Inflammatory macrophage treated with lipopolysaccharide for 1 hour (primary cell): Measurements from ENCODE around the gene ABCG5.

Source experiments
- DNase-seq, 2 donors: peaks; one replicate each; pipeline ENCODE4 v3.0.0-alpha.2; 2020 to 2022

Gene ABCG5

DNA sequence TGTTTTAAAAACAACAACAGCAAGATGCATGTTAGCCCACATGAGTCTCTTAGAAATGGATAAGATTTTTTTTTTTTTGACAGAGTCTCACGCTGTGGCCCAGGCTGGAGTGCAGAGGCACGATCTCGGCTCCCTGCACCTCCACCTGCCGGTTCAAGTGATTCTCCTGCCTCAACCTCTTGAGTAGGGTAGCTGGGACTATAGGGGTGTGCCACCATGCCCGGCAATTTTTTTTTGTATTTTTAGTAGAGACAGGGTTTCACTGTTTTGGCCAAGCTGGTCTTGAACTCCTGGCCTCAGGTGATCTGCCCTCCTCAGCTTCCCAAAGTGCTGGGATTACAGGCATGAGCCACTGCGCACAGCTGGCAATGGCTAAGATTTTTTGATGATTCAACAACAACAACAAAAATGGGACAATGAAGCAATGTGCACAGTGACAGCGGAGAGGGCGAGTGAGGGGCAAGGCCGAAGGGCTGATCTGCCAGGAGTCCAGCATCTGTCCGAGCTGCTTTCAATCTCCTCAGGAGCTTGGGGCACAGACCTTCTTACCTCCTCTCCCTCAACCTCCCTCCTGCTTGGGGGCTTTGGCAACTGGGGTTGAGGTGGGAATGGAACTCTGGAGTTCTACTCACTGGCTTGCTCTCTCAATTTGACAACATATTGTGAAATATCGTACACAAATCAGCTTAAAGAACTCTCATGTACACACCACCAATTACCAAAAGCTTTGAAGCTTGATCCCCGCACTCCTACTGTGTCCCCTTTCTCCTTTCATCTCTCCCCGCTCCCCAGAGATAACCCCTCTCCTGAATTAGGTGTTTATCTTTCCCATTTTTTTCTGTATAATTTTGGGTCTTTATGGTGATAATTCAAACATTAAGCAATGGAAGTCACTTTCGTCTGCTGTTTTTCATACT lies 3.6 kb upstream of the ABCG5 start:
- DNase-seq = no peak

DNA sequence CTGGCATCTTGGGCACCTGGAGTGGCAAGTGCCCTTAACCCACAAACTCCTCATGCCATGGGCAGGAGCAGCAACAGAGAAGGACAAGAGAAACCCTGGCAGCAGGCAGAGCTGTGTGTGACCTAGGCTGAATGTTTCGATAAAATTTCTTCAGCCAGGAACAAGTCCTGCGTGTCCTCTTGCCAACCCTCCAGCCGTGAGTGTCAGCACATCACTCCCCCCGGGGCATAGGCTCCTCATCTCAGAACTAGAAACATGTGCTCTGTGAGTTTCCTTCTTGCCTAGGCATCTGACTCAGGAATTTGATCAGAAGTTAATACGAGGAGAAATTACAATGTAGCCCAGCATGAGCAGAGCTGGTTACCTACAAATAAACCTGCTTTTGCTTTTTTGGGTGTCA lies 2.3 kb upstream of the ABCG5 start:
- DNase-seq = no peak

DNA sequence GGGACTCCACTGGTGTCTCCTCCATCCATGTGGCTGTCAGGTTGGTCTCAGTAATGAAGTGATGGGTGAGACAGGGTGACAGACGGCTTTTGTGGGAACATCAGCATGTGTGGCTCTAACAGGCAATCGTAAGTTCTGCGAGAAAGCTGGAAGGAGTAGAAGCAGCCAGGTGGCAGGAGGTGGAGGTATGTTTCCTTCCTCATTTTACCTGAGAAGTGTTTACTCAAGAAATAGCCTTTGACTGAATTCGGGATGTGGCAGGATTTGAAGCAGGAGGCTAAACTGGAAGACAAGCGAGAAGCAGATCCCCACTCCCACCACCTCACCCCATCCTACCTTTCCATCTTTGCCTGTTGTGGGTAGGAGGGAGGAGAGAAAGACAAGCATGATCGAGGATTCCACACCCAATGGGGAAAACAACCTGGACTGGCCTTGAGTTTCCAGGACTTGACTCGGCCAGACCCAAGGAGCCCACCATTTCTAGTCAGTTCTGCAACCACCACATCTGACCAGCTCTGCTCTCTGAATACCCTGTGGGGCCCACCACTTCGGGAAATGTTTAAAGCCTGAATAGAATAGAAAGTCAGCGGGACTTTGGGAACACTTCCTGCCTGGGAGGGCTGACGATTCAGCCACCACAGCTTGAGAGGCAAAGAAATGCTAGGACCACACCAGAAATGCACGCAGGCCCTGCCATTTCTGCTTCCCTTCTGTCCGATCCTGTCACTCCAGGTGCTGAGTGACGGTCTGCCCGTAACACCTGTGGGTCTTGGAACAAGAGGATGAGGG lies 1.3 kb upstream of the ABCG5 start:
- no peak for DNase-seq

DNA sequence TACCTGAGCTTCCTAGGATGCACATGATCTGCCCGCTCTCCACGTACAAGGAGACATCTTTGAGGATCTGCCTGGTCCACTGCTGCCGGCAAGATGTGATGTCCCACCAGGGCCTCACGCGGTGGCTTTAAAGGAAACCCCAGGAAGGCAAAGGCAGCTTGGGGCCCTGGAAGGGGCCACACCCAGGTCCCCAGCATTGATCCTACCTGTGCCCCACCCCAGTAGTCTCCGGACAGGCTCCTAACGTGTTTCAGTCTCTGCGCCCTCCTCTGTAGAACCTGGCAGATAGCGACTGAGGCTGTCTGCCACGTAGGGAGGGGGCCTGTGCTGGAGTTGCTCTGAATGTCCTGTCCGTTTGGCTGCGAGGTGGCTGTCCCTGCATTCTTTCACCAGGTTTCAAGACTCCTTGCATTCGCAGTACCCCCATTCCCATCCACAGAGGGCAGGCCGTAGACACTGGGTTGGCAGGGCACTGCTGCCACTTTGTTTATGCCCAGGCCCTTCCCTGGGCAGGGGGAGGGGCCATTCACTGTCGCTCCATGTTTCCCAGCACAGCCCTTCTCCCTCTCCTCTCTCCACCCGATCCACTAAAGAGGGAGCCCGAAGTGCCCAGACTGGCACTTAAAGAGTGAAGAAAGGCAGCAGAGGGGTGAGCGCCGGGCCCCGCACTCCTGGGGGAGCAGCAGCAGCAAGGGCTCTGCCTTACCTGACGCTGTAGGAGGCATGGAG lies 644 bp downstream of the ABCG5 start:
- DNase-seq = no peak

DNA sequence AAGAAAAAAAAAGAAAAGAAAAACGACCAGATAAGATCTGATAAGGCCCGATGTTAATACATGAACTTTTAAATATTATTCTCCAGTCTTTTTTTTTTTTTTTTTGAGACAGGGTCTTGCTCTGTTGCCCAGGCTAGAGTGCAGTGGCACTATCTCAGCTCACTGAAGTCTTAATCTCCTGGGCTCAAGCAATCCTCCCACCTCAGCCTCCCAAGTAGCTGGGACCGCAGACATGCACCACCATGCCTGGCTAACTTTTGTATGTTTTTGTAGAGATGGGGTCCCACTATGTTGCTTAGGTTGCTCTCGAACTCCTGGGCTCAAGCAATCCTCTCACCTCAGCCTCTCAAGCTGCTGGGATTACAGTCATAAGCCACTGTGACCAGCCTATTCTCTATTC lies 1.6 kb downstream of the ABCG5 start:
- DNase-seq = no peak

DNA sequence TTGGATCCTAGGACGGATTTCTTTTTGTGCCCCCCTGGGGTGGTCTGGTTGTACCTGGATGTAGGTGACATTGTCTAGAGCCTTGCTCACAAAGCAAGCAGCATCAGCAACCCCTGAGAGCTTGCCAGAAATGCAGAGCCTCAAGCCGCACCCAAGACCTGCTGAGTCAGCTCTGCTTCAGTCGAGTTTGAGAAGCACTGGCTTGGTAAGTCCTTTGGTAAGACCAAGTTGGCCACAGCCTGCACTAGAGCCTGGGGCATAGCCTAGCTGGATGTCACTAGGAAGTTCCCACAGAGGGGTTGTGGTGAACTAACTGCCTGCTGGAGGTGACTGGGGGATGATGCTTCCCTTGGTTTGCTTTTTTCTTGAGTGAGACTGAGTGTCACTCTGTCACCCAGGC lies 6.2 kb downstream of the ABCG5 start:
- no peak for DNase-seq

DNA sequence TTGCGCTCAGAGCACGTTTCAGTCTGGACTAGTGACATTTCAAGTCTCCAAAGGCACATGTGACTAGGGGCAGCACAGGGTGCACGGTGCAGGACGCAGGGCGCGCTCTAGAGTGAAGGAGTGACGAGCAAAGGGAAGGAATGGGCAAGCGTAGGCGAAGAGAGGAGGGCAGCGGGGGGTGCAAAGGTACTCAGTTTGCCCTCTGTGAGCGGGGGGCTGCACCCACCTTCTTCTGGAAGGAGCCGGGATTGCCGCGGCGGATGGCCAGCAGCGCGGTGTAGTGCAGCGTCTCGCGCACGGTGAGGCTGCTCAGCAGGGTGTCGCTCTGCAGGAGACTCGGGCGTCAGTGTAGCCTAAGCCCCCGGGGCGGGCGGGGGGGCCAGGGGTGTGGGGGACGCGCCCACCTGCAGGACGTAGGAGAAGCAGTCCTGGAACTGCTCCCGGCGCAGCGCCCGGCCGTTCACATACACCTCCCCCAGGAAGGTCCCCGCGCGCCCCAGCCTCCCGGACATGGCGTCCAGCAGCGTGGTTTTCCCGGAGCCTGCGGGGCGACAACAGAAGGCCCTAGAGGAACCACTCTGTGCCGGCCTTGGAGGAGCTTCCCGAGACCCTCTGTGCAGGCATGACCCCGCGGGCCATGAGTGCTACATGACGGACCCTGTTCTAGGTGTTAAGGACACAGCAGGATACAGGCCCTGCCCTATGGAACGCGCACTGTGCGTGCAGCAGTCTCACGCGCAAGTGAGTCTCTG lies 6.9 kb downstream of the ABCG5 start:
- no peak for DNase-seq

DNA sequence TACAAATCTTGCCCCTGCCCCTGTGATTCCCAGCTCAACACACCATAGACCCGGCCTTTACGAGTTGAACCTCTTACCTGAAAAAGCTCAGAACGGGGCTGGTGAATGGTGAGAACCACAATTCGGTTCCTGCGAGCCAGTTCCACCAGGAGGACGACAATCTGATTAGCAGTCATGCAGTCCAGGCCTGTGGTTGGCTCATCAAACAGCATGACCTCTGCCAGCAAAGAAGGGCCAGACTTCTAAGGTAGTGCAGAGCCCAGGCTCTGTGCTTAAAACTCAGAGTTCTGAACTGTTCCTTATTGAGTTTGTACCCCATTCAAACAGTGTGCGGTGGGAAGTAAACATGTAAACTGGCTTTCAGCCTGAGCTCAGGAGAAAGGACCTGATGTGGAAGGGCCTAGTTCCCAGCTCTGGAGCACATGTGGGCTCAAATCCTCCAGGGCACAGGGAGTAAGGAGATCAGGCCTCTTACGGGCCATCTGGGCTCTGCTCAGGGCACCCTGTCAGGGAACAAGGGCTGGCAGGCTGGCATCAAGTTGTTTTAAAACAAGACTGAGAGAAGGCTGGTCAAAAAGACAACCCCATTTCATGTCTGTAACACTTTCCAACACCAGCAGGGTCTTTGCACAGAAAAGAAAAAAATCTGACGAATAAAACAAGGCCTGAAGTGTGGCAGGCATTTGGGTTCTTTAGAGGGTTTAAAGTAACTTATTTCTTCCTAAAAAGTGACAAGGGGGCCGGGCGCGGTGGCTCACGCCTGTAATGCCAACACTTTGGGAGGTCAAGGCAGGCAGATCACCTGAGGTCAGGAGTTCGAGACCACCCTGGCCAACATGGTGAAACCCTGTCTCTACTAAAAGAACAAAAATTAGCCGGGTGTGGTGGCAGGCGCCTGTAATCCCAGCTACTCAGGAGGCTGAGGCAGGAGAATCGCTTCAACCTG lies 12.1 kb downstream of the ABCG5 start:
- DNase-seq = no peak

DNA sequence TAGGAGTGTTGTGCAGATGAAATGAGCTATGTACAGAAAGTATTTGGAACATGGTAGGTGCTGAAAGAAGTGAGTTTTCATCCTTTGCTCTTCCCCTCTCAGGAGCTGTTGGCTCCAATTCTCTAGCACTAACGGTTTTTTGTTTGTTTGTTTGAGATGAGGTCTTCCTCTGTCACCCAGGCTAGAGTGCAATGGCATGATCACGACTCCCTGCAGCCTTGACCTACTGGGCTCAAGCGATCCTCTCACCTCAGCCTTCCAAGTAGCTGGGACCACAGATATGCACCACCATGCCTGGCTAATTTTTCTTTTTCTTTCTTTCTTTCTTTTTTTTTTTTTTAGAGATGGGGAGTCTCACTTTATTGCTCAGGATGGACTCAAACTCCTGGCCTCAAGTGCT lies 12.8 kb downstream of the ABCG5 start:
- DNase-seq = no peak

DNA sequence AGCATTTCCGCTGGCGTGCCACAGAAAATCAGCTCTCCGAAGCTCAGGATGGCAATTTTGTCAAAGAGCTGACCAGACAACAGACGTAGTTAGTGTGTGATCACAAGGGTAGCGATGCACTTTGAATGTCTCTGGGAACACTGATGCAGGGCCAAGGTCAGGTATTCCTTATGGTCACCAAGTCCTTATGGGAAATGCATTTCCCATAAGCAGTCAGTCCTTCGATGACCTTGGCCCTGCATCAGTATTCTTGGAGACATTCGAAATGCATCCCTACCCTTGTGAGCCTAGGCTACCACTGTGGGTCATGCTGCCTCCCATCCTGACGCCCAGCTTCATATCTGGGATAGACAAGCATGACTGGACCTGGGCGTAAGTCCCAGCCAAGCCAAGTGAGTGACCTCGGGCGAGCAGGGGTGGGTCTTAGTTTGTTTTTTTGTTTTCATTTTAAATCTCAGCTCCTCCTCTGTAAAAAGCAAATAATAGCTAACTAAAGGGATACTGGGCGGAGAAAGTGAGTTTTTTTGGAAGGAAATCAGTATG lies 13.6 kb downstream of the ABCG5 start:
- no peak for DNase-seq

DNA sequence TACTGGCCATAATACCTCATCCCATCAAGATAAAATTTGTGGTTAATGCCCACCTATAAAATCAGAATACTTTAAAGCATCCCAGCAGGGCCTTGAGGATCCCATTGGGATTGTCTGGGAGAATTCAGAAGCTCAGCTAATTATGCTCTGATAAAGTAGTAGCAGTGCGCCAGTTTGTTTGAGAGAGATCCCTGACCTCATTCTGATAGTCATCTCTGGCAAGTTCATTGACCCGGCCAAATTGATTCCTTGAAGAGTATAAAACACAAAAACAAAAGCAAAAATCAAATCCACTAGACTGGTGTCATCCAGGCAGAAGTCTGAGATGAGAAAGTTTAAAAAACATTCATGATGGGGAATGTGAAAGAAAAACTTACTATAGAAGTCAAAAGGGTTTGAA lies 14.1 kb downstream of the ABCG5 start:
- DNase-seq = no peak

DNA sequence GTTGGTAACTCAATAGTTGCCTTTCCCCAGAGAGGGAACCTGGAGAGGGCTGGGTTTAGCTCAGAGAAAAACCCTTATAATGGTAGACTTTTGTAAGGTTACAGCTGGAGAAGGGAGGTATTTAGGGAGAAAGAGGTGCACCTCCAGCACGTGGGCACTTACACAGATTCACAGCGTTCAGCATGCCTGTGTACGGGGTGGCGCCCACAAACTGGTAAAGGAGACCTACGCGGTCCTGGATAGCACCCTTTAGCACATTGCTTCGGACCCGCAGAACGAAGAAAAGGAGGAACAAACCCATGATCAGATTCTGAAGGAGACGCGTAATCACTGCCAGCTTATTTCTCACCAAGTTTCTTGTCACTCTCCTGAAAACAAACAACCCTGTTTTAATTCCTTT lies 14.9 kb downstream of the ABCG5 start:
- no peak for DNase-seq

DNA sequence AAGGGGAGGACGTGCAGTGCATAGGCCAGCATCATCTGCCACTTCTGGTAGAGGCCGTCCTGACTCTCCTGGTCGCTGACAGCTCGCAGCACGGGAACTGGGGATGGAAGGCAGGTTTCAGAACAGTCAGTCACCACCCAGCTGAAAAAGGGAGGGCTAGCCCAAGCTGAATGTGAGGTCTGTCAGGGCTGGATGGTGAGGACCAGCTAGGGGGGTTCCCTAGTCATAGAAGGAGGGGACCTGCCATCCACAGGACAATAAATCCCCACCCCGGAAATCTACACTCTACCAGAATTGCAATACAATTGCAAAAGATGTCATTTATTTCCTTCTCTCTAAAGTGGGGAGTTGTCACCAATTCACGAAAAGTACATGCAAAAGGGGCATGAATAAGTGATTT lies 15.8 kb downstream of the ABCG5 start:
- DNase-seq = no peak

DNA sequence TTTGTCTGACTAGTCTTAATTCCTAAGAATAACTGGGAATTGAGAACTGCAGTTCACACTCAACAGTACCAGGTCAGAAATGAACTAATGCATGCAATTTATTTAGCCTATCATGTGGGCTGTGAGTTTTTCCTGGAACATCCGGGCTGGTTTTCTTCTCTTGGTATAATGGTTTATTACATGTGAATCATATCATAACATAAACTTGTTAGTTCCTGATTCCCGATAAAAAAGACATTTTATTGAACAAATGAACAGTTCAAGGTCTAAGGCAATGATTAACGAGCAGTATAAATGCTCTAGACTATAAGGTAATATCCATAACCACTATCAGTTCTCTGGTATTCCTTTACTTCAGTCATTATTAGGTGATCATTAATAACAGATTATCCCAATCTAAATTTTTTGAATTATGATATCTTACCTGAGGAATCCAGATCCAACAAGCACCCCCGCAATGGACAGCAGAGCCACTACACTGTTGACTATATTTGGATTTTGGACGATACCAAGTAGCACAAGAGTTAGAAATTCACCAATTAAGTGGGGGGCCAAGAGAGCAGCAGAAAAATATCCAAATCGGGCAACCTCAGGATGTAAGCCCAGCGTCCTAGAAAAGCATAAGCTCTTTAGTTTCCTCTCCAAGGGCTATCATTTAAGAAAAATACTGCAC lies 19.0 kb downstream of the ABCG5 start:
- no peak for DNase-seq

DNA sequence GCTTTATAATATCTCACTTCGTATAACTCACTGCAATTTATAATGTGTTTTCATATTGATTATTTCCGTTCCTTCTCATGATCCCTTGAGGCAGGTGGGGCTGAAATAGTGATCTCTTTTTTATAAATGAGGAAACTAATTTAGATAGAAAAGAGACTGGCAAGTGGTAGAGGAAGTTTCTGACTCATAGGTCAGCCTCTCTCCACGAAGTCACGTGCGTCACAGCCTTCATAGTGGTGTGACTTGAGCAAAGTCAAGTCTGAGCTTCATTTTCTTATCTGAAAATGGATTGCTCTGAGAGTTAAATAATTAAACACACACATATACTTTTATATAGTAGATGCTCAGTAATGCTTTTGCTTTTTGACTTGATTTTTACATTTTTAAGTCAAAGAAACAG lies 19.9 kb downstream of the ABCG5 start:
- peak; percentile 60 for DNase-seq

DNA sequence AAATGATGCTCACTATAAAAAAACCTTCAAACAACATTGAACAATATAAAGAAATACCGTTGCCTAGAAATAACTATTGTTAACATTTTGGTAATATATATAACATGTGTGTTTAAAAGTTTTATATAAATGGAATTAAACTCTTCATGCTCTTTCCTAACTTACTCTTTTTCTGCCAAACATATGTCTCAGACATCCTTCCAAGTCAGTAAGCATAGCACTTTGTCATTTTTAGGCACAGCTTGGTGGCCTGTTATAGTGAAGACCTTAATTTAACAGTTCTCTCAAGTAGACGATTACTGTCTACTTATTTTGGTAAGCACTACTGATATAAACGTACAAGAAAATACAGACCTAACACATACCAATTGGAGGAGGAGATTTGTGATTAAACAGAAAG lies 23.9 kb downstream of the ABCG5 start:
- no peak for DNase-seq

DNA sequence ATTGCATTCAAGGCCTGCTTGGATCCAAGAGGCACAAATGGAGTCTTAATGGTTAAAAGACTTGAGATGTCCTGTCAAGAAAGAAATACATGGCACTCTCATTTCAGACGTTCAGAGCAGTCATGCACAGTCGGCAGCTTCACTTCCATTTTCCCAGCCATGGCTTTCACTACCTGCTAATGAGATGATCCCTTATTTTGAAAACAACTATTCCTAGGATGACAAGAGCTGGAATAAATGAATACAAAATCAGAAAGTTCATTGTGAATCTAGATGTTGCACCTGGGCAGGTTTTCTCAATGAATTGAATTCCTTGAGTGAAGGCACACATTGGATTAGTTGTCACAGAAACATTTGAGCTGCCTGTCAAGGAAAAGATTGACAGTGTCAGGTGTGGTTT lies 25.7 kb downstream of the ABCG5 start:
- no peak for DNase-seq

DNA sequence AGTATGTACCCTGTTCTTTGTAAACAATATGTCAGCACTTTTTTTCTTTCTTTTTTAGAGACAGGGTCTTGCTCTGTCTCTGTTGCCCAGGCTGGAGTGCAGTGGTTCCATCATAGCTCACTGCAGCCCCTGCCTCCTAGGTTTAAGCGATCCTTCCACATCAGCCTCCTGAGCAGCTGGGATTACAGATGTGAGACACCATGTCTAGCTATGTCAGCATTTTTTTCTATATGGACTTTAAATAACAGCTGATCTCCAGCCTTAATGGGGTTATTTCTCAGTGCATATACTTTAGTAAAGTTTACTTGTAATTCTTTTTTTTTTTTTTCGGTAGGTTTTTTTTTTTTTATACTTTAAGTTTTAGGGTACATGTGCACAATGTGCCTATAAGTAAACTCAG lies 26.6 kb downstream of the ABCG5 start:
- no peak for DNase-seq

DNA sequence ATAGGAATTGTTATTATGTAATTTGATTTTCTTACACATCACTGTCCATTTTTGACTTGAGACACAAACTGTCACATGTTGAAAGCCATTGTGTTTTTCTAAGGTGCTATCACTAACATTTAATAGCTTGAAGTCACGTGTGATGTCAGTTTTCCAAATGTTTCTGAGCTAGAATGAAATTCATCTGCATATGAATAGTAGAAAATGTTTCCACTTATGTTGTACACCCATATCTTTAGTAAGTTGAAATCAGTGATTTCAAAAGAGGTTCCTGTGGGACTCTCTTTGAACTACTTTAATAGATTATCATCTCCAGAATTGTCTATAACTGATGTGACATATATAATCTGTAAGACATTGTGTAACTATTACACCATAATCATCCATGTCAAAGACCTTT lies 27.8 kb downstream of the ABCG5 start:
- no peak for DNase-seq

DNA sequence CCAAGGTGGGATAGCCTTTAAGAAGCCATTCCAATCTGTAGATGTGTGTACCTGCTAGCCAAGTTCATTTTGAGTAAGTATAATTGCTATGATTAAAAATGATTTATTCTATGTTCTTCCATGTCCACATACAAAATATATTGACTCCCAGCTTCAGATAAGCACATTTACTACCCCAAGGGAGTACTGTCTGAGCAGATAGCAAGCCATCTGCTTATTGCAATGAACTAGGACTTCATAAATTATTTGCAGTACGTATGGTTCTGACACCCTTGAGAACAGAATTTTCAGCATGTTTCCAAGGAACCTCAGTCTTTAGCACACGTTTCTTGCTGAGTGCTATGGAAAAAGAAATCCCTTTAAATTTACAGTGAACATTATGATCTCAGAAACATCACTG lies 28.2 kb downstream of the ABCG5 start:
- DNase-seq = no peak

DNA sequence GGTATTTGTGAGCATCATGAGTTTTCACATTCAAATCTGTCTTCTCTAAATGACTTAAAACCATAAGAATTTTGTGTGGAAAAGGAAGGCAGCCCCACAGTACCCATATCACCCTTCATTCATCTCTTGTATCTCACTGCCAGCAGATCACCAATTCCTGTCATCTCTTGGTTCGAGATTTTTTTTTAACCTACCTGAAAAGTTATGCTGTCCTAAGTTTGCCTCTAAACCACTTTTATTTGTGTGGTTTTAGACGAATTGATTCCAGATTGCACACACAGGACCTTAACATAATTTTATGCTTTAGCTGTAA lies 32.0 kb downstream of the ABCG5 start:
- no peak for DNase-seq
